K562 (cell line): ENCODE data around the gene CDCP1. TPM values are rescaled to one million over a fixed set of nuclear protein-coding genes. Genes with fewer than 3 reads are reported as not detected.

Experiments
- CBX5 ChIP-seq: IDR thresholded peaks from 2 replicates; pipeline ENCODE4 v1.6.1; 2014; ENCODE audit warnings: low read depth, borderline replicate concordance
- HMGN3 ChIP-seq: IDR thresholded peaks from 2 replicates; pipeline ENCODE4 v1.6.1; 2011; ENCODE audit warnings: borderline replicate concordance, low read depth, mild to moderate bottlenecking, mixed read lengths, low read length; ENCODE audit not compliant: insufficient read length; ENCODE audit errors: extremely low read depth
- JUND ChIP-seq, 2 experiments: IDR thresholded peaks; 2 replicates in 1 of 2; 3 replicates in 1 of 2; pipeline ENCODE4 v1.6.1; 2011; ENCODE audit warnings: borderline replicate concordance in 2 of 2, low read depth in 2 of 2, low read length in 2 of 2, improper control_type of control experiment in 1 of 2, missing biosample characterization in 1 of 2, missing genetic modification characterization in 1 of 2, missing genetic modification reagents in 1 of 2
- MAX ChIP-seq: sonication (generic); formaldehyde crosslinking; IDR thresholded peaks from 2 replicates; pipeline ENCODE4 v1.9.0; 2022; ENCODE audit warnings: mild to moderate bottlenecking, missing genetic modification reagents
- RAD51 ChIP-seq: fragments of 450-650 bp; IDR thresholded peaks from 2 replicates; pipeline ENCODE4 v1.7.1; 2016; ENCODE audit warnings: low read depth, mild to moderate bottlenecking, borderline replicate concordance
- SOX6 ChIP-seq: fragments of 450-650 bp; IDR thresholded peaks from 2 replicates; pipeline ENCODE4 v1.6.1; 2014; ENCODE audit warnings: mild to moderate bottlenecking
- ZBTB33 ChIP-seq: sonication (generic); formaldehyde crosslinking; IDR thresholded peaks from 2 replicates; pipeline ENCODE4 v1.8.1; 2023; ENCODE audit warnings: mild to moderate bottlenecking, missing genetic modification reagents
- ZNF584 ChIP-seq: fragments of 200-800 bp; sonication (Bioruptor generic); IDR thresholded peaks from 2 replicates; pipeline ENCODE4 v1.6.1; 2016; ENCODE audit warnings: low read depth, mild to moderate bottlenecking, missing genetic modification characterization, missing compliant biosample characterization
- polyA plus RNA-seq, 8 experiments: library from polyadenylated mRNA; depleted of rRNA in 4 of 8; stranded (reverse) in 5 of 8; unstranded in 3 of 8; fragments of >200 nt; fragmentation: Nextera tagmentation in 2 of 8; fragmentation: Illumina TruSeq in 1 of 8; extraction: Ambion mirVana in 2 of 8; extraction: Trizol in 1 of 8; gene quantifications; 2 replicates each; pipeline versions ENCODE4 v1.2.1 to v1.2.3, GENCODE V29; 2011 to 2014; ENCODE audit warnings: inconsistent platforms in 1 of 8, missing spikeins in 1 of 8
- total RNA-seq, 7 experiments: library from RNA; depleted of rRNA in 6 of 7; stranded (reverse); fragments of >200 nt in 6 of 7; fragmentation: Illumina TruSeq in 2 of 7; extraction: Trizol in 2 of 7; gene quantifications; 2 replicates each; pipeline versions ENCODE4 v1.2.1 to v1.2.3, GENCODE V29; 2011 to 2021; ENCODE audit warnings: low replicate concordance in 1 of 7
- TF ChIP-seq, protein P1 (sequence below): fragments of 450-650 bp; IDR thresholded peaks from 2 replicates; pipeline ENCODE4 v1.6.1; 2017; ENCODE audit warnings: antibody characterized with exemption, mild to moderate bottlenecking
- TF ChIP-seq, protein P2 (sequence below), 2 experiments: fragments of 450-650 bp; conservative IDR thresholded peaks; 2 replicates each; pipeline ENCODE4 v1.6.1; 2017; ENCODE audit warnings: mild to moderate bottlenecking in 2 of 2, moderate library complexity in 2 of 2
- TF ChIP-seq, protein P3 (sequence below): fragments of 250-450 bp; sonication (Bioruptor Pico); IDR thresholded peaks from 2 replicates; pipeline ENCODE4 v1.5.0; 2021; ENCODE audit warnings: mild to moderate bottlenecking, moderate library complexity

Gene CDCP1
- total and polyA plus RNA-seq, 9 of the 15 experiments (the other 6 are each of a cell fraction or from before 2014, with no cell fraction given) = 3.9 to 16.4 (median 5.2) TPM

DNA sequence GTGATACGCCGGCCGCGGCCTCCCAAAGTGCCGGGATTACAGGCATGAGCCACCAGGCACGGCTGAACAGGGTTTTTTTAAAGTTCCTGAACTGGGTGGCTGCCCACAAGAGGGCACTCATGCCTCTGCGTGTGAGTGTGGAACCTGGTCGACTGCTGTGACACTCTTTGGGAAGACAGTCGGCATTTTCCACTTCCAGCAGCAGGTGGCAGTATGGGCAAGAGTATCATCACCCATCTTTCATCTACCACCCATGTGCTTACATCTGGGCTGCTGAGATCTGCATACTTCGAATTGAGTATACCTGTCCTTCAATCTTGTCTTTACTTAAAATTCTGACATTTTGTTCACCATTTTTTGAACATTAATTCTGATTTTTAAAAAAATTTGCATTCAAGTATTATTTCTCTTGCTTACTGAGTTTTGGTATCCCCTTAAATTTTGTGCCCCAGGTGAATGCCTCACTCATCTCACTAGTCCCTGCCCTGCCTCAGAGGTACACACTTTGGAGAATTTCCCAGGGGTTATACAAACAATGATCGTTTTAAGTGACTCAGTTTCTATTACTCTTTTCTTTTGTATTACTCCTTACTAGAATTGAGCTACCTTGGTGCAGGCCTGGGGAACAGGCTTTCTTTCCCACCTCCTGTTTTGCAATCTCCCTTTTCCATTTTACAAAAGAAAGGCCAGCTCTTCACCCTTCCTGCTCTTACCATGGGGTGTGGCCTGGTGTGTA is 108.3 kb downstream of the CDCP1 start (continued):
- TF ChIP-seq, protein P1, sequence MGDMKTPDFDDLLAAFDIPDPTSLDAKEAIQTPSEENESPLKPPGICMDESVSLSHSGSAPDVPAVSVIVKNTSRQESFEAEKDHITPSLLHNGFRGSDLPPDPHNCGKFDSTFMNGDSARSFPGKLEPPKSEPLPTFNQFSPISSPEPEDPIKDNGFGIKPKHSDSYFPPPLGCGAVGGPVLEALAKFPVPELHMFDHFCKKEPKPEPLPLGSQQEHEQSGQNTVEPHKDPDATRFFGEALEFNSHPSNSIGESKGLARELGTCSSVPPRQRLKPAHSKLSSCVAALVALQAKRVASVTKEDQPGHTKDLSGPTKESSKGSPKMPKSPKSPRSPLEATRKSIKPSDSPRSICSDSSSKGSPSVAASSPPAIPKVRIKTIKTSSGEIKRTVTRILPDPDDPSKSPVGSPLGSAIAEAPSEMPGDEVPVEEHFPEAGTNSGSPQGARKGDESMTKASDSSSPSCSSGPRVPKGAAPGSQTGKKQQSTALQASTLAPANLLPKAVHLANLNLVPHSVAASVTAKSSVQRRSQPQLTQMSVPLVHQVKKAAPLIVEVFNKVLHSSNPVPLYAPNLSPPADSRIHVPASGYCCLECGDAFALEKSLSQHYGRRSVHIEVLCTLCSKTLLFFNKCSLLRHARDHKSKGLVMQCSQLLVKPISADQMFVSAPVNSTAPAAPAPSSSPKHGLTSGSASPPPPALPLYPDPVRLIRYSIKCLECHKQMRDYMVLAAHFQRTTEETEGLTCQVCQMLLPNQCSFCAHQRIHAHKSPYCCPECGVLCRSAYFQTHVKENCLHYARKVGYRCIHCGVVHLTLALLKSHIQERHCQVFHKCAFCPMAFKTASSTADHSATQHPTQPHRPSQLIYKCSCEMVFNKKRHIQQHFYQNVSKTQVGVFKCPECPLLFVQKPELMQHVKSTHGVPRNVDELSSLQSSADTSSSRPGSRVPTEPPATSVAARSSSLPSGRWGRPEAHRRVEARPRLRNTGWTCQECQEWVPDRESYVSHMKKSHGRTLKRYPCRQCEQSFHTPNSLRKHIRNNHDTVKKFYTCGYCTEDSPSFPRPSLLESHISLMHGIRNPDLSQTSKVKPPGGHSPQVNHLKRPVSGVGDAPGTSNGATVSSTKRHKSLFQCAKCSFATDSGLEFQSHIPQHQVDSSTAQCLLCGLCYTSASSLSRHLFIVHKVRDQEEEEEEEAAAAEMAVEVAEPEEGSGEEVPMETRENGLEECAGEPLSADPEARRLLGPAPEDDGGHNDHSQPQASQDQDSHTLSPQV = peak; percentile 79
- TF ChIP-seq, protein P2, sequence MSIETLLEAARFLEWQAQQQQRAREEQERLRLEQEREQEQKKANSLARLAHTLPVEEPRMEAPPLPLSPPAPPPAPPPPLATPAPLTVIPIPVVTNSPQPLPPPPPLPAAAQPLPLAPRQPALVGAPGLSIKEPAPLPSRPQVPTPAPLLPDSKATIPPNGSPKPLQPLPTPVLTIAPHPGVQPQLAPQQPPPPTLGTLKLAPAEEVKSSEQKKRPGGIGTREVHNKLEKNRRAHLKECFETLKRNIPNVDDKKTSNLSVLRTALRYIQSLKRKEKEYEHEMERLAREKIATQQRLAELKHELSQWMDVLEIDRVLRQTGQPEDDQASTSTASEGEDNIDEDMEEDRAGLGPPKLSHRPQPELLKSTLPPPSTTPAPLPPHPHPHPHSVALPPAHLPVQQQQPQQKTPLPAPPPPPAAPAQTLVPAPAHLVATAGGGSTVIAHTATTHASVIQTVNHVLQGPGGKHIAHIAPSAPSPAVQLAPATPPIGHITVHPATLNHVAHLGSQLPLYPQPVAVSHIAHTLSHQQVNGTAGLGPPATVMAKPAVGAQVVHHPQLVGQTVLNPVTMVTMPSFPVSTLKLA (conservative IDR thresholded peaks at IDR 0.05) = peak; percentile 17 to 70; a peak in 2 of 4 replicates
- TF ChIP-seq RAD51 (peak; percentile 16; the same call in 1 of the 2 replicates), ZBTB33 (CRISPR knock-in tag) (peak; percentile 90), HMGN3 (no peak), JUND (IDR thresholded peaks at IDR 0.05; ENCODE audit: borderline replicate concordance, low read depth, low read length) (peak; percentile 75), JUND (tag; IDR thresholded peaks at IDR 0.05; ENCODE audit: borderline replicate concordance, low read depth, low read length) (peak; percentile 18; the same call in 1 of the 3 replicates), MAX (peak; percentile 65), CBX5 (0 out of 2 replicates have a peak, but pooled peaks have one; percentile 17), SOX6 (peak; percentile 60), ZNF584 (no peak)
- TF ChIP-seq, protein P3, sequence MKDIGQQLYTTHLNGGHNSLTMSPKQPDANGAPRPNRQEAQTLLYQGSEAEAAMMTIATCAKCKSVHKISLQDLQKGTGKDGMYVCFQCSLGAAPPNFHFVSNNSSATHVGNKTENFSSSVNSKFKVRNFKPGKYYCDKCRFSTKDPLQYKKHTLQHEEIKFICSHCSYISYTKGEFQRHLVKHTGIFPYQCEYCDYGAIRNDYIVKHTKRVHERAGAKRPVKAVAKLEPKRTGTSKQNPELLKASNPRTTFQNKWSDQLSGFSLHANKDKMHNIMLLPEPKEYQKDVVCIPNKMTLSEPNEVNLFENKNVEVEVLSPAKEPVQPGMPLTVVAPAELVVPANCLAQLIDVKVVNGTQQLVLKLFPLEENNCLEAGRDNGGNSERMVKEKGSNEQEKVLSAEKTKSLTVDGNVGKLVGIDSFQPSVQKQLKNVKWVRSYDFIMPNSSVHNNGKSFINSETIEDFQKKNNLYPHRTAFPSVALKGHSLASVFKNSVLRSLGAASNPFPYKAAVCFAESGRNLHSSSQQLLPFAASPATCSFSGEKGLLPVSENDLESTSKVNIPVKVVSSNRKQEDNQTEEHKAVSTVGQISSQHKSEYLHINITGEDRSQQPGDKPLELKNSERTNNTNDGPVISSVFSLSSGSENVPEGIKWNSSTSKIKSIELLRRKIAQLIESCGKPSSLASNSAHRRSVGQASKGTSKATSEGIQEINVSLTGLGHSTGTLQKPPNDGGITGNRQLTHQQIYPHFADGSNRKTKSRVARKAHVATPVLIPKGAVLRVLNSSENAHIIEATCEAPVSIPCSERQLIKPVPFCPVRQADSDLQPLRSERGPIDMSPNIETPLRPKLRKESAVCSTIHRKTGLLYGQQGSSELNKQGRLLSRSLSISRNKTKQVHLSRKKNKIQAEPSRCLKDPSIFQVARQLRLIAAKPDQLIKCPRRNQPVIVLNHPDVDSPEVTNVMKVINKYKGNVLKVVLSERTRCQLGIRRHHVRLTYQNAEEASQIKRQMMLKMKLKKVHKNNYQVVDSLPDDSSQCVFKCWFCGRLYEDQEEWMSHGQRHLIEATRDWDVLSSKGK = no peak
